ENCODE measurements around the gene A3GALT2.

DNA sequence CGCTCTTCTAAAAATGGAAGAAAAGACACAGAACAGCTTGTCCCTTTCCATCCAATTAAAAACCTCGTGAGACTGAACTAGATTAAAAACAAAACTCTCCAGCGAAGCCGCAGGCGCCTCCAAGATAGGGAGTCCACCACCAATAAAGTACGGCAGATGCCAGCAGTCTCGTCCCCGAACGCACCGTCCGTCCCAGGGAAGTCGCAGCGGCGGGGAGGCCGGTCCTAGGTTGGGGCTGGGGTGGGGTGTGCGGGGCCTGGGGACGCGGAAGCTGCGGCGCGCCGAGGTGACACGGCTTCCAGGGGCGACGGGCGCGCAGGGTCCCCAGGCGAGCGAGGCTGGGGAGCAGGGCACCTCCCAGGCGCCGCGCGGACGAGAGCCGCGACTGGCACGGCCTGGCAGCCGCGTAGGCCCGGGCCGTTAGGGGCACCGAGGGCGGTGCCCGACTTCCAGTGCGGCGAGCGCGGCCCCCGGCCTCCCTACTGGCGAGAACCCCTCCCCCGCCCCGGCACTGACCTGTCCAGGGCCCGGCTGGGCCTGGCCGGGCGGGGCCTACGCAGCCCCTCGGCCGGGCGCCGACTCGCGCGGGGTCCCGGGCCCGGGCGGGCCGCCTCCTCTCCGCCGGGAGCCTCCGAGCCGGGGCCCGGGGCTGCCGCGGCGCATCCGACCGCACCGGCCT, 28.3 kb upstream of the A3GALT2 start:
- TF ChIP-seq GATA2 (IDR thresholded peaks at IDR 0.05; ENCODE audit: low read depth, low read length) (no peak), GATA3 (IDR thresholded peaks at IDR 0.05; ENCODE audit: low read depth, low read length) (no peak)
